K562 (cell line): Measurements from ENCODE around the gene NAV2. TPM values are rescaled to one million over a fixed set of nuclear protein-coding genes. Genes with fewer than 3 reads are reported as not detected.

Experiments
- ATAC-seq: fragments of 200-7000 bp; cut with Tn5 transposase; 3 replicates; pipeline ENCODE4 v1.9.1; 2020; ENCODE audit warnings: moderate library complexity
- BruUV-seq: library from RNA; stranded (reverse); fragments of 400-500 nt; replicated peaks from 2 replicates; lab custom pipeline; 2021; lab: Mats Ljungman, UMichigan
- CTCF ChIA-PET: fragments of 300-600 bp; formaldehyde crosslinking; extraction: SDS; loops from one replicate; lab custom pipeline; 2021; ENCODE audit warnings: low intra/inter-chr PET ratio; lab: Yijun Ruan, JAX
- POLR2A ChIA-PET: fragments of 300-600, 350-650 bp; sonication (Branson Sonifier 250); formaldehyde crosslinking; extraction: SDS; loops from one replicate; lab custom pipeline; 2021; ENCODE audit warnings: antibody characterized with exemption, inconsistent platforms; lab: Yijun Ruan, JAX
- DNase-seq, 4 experiments: peaks; one replicate each; pipeline versions ENCODE4 v3.0.0 to v3.0.0-alpha.2; 2011 to 2018; ENCODE audit warnings: low spot score in 3 of 4, mixed read lengths in 3 of 4; ENCODE audit errors: extremely low read depth in 1 of 4
- FAIRE-seq: peaks from 2 replicates; lab custom pipeline; 2011; peaks lifted over from hg19 to GRCh38; lab: Jason Lieb, UNC
- H2AFZ ChIP-seq: 2 replicates; pipeline ENCODE4 v1.6.0; 2011; ENCODE audit warnings: low read depth, low read length, control low read depth, inconsistent platforms
- H3K27ac ChIP-seq: fragments of 200-600 bp; 3 replicates; pipeline ENCODE4 v1.8.0; 2011; ENCODE audit warnings: low read depth, mild to moderate bottlenecking, control low read depth, inconsistent platforms, low read length, moderate library complexity, mixed read lengths; ENCODE audit errors: extremely low read depth
- H3K27me3 ChIP-seq, 2 experiments: fragments of 300-600 bp in 1 of 2; 2 replicates in 1 of 2; 3 replicates in 1 of 2; pipeline versions ENCODE4 v1.6.0 to v1.8.0; 2011; ENCODE audit warnings: inconsistent platforms in 2 of 2, low read length in 2 of 2, mild to moderate bottlenecking in 1 of 2, mixed read lengths in 1 of 2, moderate library complexity in 1 of 2; ENCODE audit not compliant: control insufficient read depth in 2 of 2, insufficient read depth in 2 of 2
- H3K36me3 ChIP-seq: fragments of 300-600 bp; 3 replicates; pipeline ENCODE4 v1.8.0; 2011; ENCODE audit warnings: mild to moderate bottlenecking, low read length, inconsistent platforms; ENCODE audit not compliant: control insufficient read depth, insufficient read depth
- H3K4me1 ChIP-seq, 2 experiments: fragments of 200-600 bp in 1 of 2; replicated peaks in 1 of 2; 2 replicates in 1 of 2; 3 replicates in 1 of 2; pipeline versions ENCODE4 v1.5.1 to v1.8.0; 2011; ENCODE audit warnings: inconsistent platforms in 2 of 2, low read length in 2 of 2, mild to moderate bottlenecking in 1 of 2, mixed read lengths in 1 of 2, moderate library complexity in 1 of 2; ENCODE audit not compliant: control insufficient read depth in 2 of 2, insufficient read depth in 2 of 2
- H3K4me2 ChIP-seq: 2 replicates; pipeline ENCODE4 v1.6.1; 2011; ENCODE audit warnings: low read length, control low read depth, inconsistent platforms, mixed read lengths; ENCODE audit not compliant: insufficient read depth
- H3K4me3 ChIP-seq: fragments of 200-600 bp; sonication (generic), shearing (Covaris generic); 2 replicates; pipeline ENCODE4 v1.5.1; 2016; ENCODE audit warnings: control low read depth, inconsistent platforms
- H3K79me2 ChIP-seq: fragments of 200-600 bp; 3 replicates; pipeline ENCODE4 v1.8.0; 2011; ENCODE audit warnings: low read length, inconsistent platforms; ENCODE audit not compliant: control insufficient read depth, insufficient read depth
- H3K9ac ChIP-seq, 2 experiments: 2 replicates each; pipeline versions ENCODE4 v1.6.0 to v1.6.1; 2011; ENCODE audit warnings: low read depth in 2 of 2, low read length in 2 of 2, control low read depth in 1 of 2, inconsistent platforms in 1 of 2, mild to moderate bottlenecking in 1 of 2, mixed read lengths in 1 of 2; ENCODE audit not compliant: insufficient read depth in 1 of 2
- H3K9me1 ChIP-seq: one replicate; pipeline ENCODE4 v1.6.0; 2011; ENCODE audit warnings: inconsistent platforms, mild to moderate bottlenecking, low read length, moderate library complexity; ENCODE audit not compliant: control insufficient read depth, insufficient read depth
- H3K9me3 ChIP-seq: replicated peaks from 2 replicates; pipeline ENCODE4 v1.5.1; 2011; ENCODE audit warnings: low read depth, low read length, inconsistent platforms; ENCODE audit not compliant: control insufficient read depth, insufficient read depth
- H4K20me1 ChIP-seq: replicated peaks from 2 replicates; pipeline ENCODE4 v1.6.1; 2011; ENCODE audit warnings: low read length, inconsistent platforms, mixed read lengths; ENCODE audit not compliant: control insufficient read depth, insufficient read depth
- BRCA1 ChIP-seq, 2 experiments: fragments of 450-650 bp in 1 of 2; sonication (generic) in 1 of 2; formaldehyde crosslinking in 1 of 2; IDR thresholded peaks; 2 replicates each; pipeline versions ENCODE4 v1.5.0 to v1.6.1; 2017 to 2020; ENCODE audit warnings: mild to moderate bottlenecking in 1 of 2, missing genetic modification reagents in 1 of 2
- MTF1 ChIP-seq: fragments of 250-450 bp; sonication (Bioruptor Pico); IDR thresholded peaks from 2 replicates; pipeline ENCODE4 v1.9.0; 2021; ENCODE audit warnings: moderate library complexity, mild to moderate bottlenecking, inconsistent platforms, borderline replicate concordance
- MXI1 ChIP-seq: IDR thresholded peaks from 2 replicates; pipeline ENCODE4 v1.6.1; 2011; ENCODE audit warnings: low read depth, mild to moderate bottlenecking, improper control_type of control experiment, low read length
- NR2C1 ChIP-seq, 2 experiments: fragments of 450-650 bp; IDR thresholded peaks; 2 replicates each; pipeline ENCODE4 v1.6.1; 2017; ENCODE audit warnings: mild to moderate bottlenecking in 2 of 2, antibody characterized with exemption in 1 of 2, inconsistent platforms in 1 of 2, missing compliant biosample characterization in 1 of 2, missing genetic modification characterization in 1 of 2
- XRCC3 ChIP-seq: fragments of 450-650 bp; IDR thresholded peaks from 2 replicates; pipeline ENCODE4 v1.6.1; 2017; ENCODE audit warnings: mild to moderate bottlenecking, moderate library complexity
- ZNF143 ChIP-seq: sonication (generic); formaldehyde crosslinking; IDR thresholded peaks from 2 replicates; pipeline ENCODE4 v1.9.0; 2022; ENCODE audit warnings: mild to moderate bottlenecking, missing genetic modification reagents
- whole genome bisulfite sequencing: fragments of 100-300 bp; shearing (Covaris generic); methylation state at CpG from one replicate; pipeline ENCODE4 v1.1.6; 2016; ENCODE audit warnings: low coverage, mixed read lengths; ENCODE audit not compliant: insufficient coverage; ENCODE audit errors: missing lambda C conversion rate; 5-methylcytosine and 5-hydroxymethylcytosine counted together
- in situ Hi-C: fragments of 300-500 bp; cut with MboI; formaldehyde crosslinking; loops from 4 replicates; pipeline ENCODE4 v1.15.0; 2018; ENCODE audit warnings: inconsistent platforms, mixed read lengths
- intact Hi-C: fragments of 100-400 bp; cut with micrococcal nuclease; formaldehyde crosslinking; loops from 2 replicates; pipeline ENCODE4 v1.14.2; 2022
- polyA plus RNA-seq, 8 experiments: library from polyadenylated mRNA; depleted of rRNA in 4 of 8; stranded (reverse) in 5 of 8; unstranded in 3 of 8; fragments of >200 nt; fragmentation: Nextera tagmentation in 2 of 8; fragmentation: Illumina TruSeq in 1 of 8; extraction: Ambion mirVana in 2 of 8; extraction: Trizol in 1 of 8; gene quantifications; 2 replicates each; pipeline versions ENCODE4 v1.2.1 to v1.2.3, GENCODE V29; 2011 to 2014; ENCODE audit warnings: inconsistent platforms in 1 of 8, missing spikeins in 1 of 8
- total RNA-seq, 7 experiments: library from RNA; depleted of rRNA in 6 of 7; stranded (reverse); fragments of >200 nt in 6 of 7; fragmentation: Illumina TruSeq in 2 of 7; extraction: Trizol in 2 of 7; gene quantifications; 2 replicates each; pipeline versions ENCODE4 v1.2.1 to v1.2.3, GENCODE V29; 2011 to 2021; ENCODE audit warnings: low replicate concordance in 1 of 7
- TF ChIP-seq, protein P1 (sequence below): sonication (generic); formaldehyde crosslinking; IDR thresholded peaks from 2 replicates; pipeline ENCODE4 v1.8.0; 2022; ENCODE audit warnings: mild to moderate bottlenecking, missing genetic modification reagents
- TF ChIP-seq, protein P2 (sequence below): fragments of 250-450 bp; sonication (Bioruptor Pico); IDR thresholded peaks from 2 replicates; pipeline ENCODE4 v1.8.0; 2021; ENCODE audit warnings: mild to moderate bottlenecking, moderate library complexity
- TF ChIP-seq, protein P3 (sequence below): fragments of 250-450 bp; sonication (Bioruptor Pico); IDR thresholded peaks from 2 replicates; pipeline ENCODE4 v1.8.0; 2022; ENCODE audit warnings: inconsistent platforms, mild to moderate bottlenecking, moderate library complexity, borderline replicate concordance
- TF ChIP-seq, protein P4 (sequence below): fragments of 250-450 bp; sonication (Bioruptor Pico); IDR thresholded peaks from 2 replicates; pipeline ENCODE4 v1.8.0; 2021; ENCODE audit warnings: moderate library complexity, mild to moderate bottlenecking, inconsistent platforms

NAV2 gene
- total and polyA plus RNA-seq, 9 of the 15 experiments (the other 6 are each of a cell fraction or from before 2014, with no cell fraction given), result 0.03 to 0.35 (median 0.05) TPM

DNA sequence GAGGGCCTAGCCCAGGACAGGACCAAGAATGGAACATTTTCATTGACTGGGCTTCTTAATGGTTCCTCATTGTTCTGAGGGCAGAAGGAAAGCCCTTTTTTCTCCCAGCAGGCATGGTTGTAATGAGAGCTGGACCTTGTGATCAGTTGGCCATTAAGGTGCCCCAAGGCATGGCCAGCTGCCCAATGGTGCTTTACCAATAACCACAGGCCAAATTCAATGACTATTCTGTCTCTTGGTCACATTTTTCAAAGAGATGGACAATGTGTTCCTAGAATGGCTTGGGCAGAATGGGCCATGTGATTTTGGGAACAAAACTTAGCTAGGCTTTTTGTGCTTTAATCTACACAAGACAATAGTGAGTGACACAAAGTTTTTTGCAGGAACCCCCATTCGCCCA is 7.3 kb downstream of the NAV2 start:
- Histone ChIP-seq H4K20me1 (peaks cover 11% of the 10 kb centered on the region), H3K27me3 (peaks cover 0 to 13% of the 10 kb centered on the region in 2 experiments; a peak in 2 of 5 replicates), H3K36me3 (no peaks in the 10 kb centered on the region), H3K4me1 (peaks cover 2 to 5% of the 10 kb centered on the region in 2 experiments; a peak in 4 of 5 replicates), H3K9ac (no peak overlapping the region), H3K9me3 (no peaks in the 10 kb centered on the region), H3K9me1 (no peaks in the 10 kb centered on the region), H3K4me3 (no peak overlapping the region), H3K79me2 (no peaks in the 10 kb centered on the region), H3K4me2 (no peak overlapping the region), H2AFZ (no peak overlapping the region), H3K27ac (no peak overlapping the region)
- DNase-seq (no peak), ATAC-seq (no peak), FAIRE-seq (no peak)
- WGBS, result 0% methylated on average over 1 of the region's 1 CpG
- in situ Hi-C loops (no loop called here), intact Hi-C loops (no loop called here)
- TF ChIP-seq, protein P1, sequence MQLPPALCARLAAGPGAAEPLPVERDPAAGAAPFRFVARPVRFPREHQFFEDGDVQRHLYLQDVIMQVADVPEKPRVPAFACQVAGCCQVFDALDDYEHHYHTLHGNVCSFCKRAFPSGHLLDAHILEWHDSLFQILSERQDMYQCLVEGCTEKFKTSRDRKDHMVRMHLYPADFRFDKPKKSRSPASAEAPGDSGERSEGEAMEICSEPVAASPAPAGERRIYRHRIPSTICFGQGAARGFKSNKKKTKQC (CRISPR knock-in tag), result no peak
- TF ChIP-seq MXI1, result no peak
- TF ChIP-seq XRCC3, result no peak
- TF ChIP-seq MTF1 (CRISPR knock-in tag), result no peak
- TF ChIP-seq, protein P2, sequence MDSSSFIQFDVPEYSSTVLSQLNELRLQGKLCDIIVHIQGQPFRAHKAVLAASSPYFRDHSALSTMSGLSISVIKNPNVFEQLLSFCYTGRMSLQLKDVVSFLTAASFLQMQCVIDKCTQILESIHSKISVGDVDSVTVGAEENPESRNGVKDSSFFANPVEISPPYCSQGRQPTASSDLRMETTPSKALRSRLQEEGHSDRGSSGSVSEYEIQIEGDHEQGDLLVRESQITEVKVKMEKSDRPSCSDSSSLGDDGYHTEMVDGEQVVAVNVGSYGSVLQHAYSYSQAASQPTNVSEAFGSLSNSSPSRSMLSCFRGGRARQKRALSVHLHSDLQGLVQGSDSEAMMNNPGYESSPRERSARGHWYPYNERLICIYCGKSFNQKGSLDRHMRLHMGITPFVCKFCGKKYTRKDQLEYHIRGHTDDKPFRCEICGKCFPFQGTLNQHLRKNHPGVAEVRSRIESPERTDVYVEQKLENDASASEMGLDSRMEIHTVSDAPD (CRISPR knock-in tag), result no peak
- TF ChIP-seq, protein P3, sequence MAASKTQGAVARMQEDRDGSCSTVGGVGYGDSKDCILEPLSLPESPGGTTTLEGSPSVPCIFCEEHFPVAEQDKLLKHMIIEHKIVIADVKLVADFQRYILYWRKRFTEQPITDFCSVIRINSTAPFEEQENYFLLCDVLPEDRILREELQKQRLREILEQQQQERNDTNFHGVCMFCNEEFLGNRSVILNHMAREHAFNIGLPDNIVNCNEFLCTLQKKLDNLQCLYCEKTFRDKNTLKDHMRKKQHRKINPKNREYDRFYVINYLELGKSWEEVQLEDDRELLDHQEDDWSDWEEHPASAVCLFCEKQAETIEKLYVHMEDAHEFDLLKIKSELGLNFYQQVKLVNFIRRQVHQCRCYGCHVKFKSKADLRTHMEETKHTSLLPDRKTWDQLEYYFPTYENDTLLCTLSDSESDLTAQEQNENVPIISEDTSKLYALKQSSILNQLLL (CRISPR knock-in tag), result no peak
- no peak for TF ChIP-seq NR2C1 (IDR thresholded peaks at IDR 0.05)
- TF ChIP-seq NR2C1 (tag; IDR thresholded peaks at IDR 0.05), result no peak
- no peak for TF ChIP-seq BRCA1 (IDR thresholded peaks at IDR 0.05)
- TF ChIP-seq BRCA1 (CRISPR knock-in tag; IDR thresholded peaks at IDR 0.05), result no peak
- TF ChIP-seq, protein P4, sequence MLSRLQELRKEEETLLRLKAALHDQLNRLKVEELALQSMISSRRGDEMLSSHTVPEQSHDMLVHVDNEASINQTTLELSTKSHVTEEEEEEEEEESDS (CRISPR knock-in tag), result no peak
- TF ChIP-seq ZNF143, result no peak
- ChIA-PET POLR2A (interaction anchor here (0.6 kb wide), 1 partner anchor 9 kb away, joined by 3 read pairs; no protein-coding TSS in a partner anchor), CTCF (no interaction called here)
- no TSS peak for BruUV-seq
